ENCODE results near the gene KCNJ3. TPM values are rescaled to one million over a fixed set of nuclear protein-coding genes. Genes with fewer than 3 reads are reported as not detected.

KCNJ3 gene
- total RNA-seq, 1 experiment from 2014 or later = not detected

DNA sequence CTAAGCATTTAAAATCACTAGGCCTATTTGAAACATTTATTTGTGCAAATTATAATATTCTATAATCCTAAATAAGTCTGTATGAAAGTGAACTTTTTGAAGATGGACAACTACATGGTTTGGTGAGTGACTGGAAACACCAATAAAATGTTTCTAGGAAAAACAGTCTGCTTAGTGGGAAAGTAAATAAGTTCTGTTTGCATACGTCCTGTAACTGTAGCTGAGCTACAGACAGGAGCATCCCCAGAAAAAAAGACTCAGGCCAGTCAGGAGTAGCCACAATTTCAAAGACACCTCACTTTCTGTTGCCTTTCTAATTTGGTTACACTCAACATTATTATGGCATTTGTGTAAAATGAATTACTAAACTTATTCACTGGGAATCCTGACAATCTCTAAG lies 28.4 kb upstream of the KCNJ3 start:
- H3K27ac ChIP-seq (ENCODE audit: low read depth, low read length) = no peak overlapping the region
- POLR2A ChIA-PET = no interaction called here
- no peak overlapping the region for H3K4me3 ChIP-seq (replicated peaks in 1 of 2; ENCODE audit: low read depth in 1 of 2, low read length in 2 of 2)
- DNase-seq (ENCODE audit: low read depth, low spot score) (no peak), ATAC-seq (no peak)
- no peaks in the 10 kb centered on the region for H3K9me2 ChIP-seq (ENCODE audit: insufficient read depth)
- no peak overlapping the region for H3K4me2 ChIP-seq (ENCODE audit: low read length)
- H3K79me2 ChIP-seq (ENCODE audit: insufficient read depth, low read length) = no peaks in the 10 kb centered on the region
- H3K36me3 ChIP-seq (ENCODE audit: control insufficient read depth in 1 of 2, insufficient read depth in 2 of 2, low read length in 2 of 2) = no peaks in the 10 kb centered on the region
- no peaks in the 10 kb centered on the region for H3K9me3 ChIP-seq (ENCODE audit: control insufficient read depth in 1 of 2, insufficient read depth in 1 of 2, low read depth in 1 of 2, low read length in 2 of 2)
- intact Hi-C loops (cut with micrococcal nuclease) = no loop called here
- H2AFZ ChIP-seq (ENCODE audit: low read depth, low read length, poor library complexity, severe bottlenecking) = no peak overlapping the region
- H3K27me3 ChIP-seq (ENCODE audit: insufficient read depth, low read length) = no peaks in the 10 kb centered on the region
- H4K20me1 ChIP-seq (ENCODE audit: insufficient read depth) = no peaks in the 10 kb centered on the region
- CTCF ChIA-PET = no interaction called here
- RAD21 ChIA-PET (ENCODE audit: low non-redundant PET in 1 of 2, low total read pairs in 2 of 2, uncharacterized antibody in 2 of 2, unreplicated experiment in 2 of 2) = no interaction called here
- no peaks in the 10 kb centered on the region for H3K4me1 ChIP-seq (ENCODE audit: control insufficient read depth in 1 of 2, insufficient read depth in 2 of 2, low read length in 2 of 2)
- no TSS peak for BruUV-seq (replicated peaks)
- TF ChIP-seq, protein P1, sequence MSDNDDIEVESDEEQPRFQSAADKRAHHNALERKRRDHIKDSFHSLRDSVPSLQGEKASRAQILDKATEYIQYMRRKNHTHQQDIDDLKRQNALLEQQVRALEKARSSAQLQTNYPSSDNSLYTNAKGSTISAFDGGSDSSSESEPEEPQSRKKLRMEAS (IDR thresholded peaks at IDR 0.05) = no peak
- TF ChIP-seq EZH2 (IDR thresholded peaks at IDR 0.05) = no peak
- no peak for TF ChIP-seq ELF1 (IDR thresholded peaks at IDR 0.05; ENCODE audit: borderline replicate concordance, low read depth)
- no peak for TF ChIP-seq CBX3 (IDR thresholded peaks at IDR 0.05; ENCODE audit: low read depth)
- TF ChIP-seq SIN3A (IDR thresholded peaks at IDR 0.05; ENCODE audit: low read depth) = no peak
- no peak for TF ChIP-seq POLR2A (IDR thresholded peaks at IDR 0.05; ENCODE audit: borderline replicate concordance, extremely low read depth, insufficient read depth, insufficient read length)
- no peak for TF ChIP-seq EGR1 (IDR thresholded peaks at IDR 0.05; ENCODE audit: low read depth)
- no peak for TF ChIP-seq ZFX (IDR thresholded peaks at IDR 0.05)
- no peak overlapping the region for H3K9ac ChIP-seq (ENCODE audit: low read length)

DNA sequence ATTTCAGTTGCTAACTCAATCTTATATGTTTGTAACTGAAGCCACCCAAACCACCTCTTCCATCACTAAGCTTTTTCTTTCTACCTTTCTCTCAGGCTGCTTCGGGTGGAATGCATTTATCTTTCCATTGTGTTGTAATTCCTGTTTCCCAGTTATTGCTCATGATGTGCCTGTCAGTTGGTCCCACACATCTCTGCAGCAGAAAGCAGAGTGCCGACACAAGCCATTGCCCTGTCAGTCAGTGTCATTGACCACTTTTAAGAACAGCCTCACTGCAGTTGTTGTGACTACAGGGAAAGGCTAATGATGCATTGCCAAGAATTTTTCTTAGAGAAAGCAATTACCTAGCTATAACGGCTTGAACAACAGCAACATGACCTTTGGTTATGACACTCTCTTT lies 24.8 kb upstream of the KCNJ3 start:
- Histone ChIP-seq H3K9ac (ENCODE audit: low read length) (no peak overlapping the region), H3K27me3 (ENCODE audit: insufficient read depth, low read length) (no peaks in the 10 kb centered on the region), H3K27ac (ENCODE audit: low read depth, low read length) (no peak overlapping the region), H3K36me3 (ENCODE audit: control insufficient read depth in 1 of 2, insufficient read depth in 2 of 2, low read length in 2 of 2) (no peaks in the 10 kb centered on the region), H2AFZ (ENCODE audit: low read depth, low read length, poor library complexity, severe bottlenecking) (no peak overlapping the region), H3K9me3 (ENCODE audit: control insufficient read depth in 1 of 2, insufficient read depth in 1 of 2, low read depth in 1 of 2, low read length in 2 of 2) (no peaks in the 10 kb centered on the region), H3K9me2 (ENCODE audit: insufficient read depth) (no peaks in the 10 kb centered on the region), H4K20me1 (ENCODE audit: insufficient read depth) (no peaks in the 10 kb centered on the region), H3K79me2 (ENCODE audit: insufficient read depth, low read length) (no peaks in the 10 kb centered on the region), H3K4me2 (ENCODE audit: low read length) (no peak overlapping the region), H3K4me1 (ENCODE audit: control insufficient read depth in 1 of 2, insufficient read depth in 2 of 2, low read length in 2 of 2) (no peaks in the 10 kb centered on the region), H3K4me3 (replicated peaks in 1 of 2; ENCODE audit: low read depth in 1 of 2, low read length in 2 of 2) (no peak overlapping the region)
- ChIA-PET CTCF (no interaction called here), RAD21 (ENCODE audit: low non-redundant PET in 1 of 2, low total read pairs in 2 of 2, uncharacterized antibody in 2 of 2, unreplicated experiment in 2 of 2) (no interaction called here), POLR2A (no interaction called here)
- intact Hi-C loops (cut with micrococcal nuclease) = no loop called here
- BruUV-seq (replicated peaks) = no TSS peak
- no peak for DNase-seq (ENCODE audit: low read depth, low spot score)
- TF ChIP-seq ZFX (IDR thresholded peaks at IDR 0.05) = no peak
- no peak for TF ChIP-seq RAD21 (IDR thresholded peaks at IDR 0.05; ENCODE audit: low read depth)
- no peak for TF ChIP-seq SRF (IDR thresholded peaks at IDR 0.05; ENCODE audit: low read depth)
- TF ChIP-seq CBX3 (IDR thresholded peaks at IDR 0.05; ENCODE audit: low read depth) = no peak
- no peak for TF ChIP-seq TCF7L2 (IDR thresholded peaks at IDR 0.05; ENCODE audit: borderline replicate concordance, extremely low read depth, insufficient read depth, insufficient read length)
- TF ChIP-seq, protein P2, sequence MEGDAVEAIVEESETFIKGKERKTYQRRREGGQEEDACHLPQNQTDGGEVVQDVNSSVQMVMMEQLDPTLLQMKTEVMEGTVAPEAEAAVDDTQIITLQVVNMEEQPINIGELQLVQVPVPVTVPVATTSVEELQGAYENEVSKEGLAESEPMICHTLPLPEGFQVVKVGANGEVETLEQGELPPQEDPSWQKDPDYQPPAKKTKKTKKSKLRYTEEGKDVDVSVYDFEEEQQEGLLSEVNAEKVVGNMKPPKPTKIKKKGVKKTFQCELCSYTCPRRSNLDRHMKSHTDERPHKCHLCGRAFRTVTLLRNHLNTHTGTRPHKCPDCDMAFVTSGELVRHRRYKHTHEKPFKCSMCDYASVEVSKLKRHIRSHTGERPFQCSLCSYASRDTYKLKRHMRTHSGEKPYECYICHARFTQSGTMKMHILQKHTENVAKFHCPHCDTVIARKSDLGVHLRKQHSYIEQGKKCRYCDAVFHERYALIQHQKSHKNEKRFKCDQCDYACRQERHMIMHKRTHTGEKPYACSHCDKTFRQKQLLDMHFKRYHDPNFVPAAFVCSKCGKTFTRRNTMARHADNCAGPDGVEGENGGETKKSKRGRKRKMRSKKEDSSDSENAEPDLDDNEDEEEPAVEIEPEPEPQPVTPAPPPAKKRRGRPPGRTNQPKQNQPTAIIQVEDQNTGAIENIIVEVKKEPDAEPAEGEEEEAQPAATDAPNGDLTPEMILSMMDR (IDR thresholded peaks at IDR 0.05 in 2 of 3, conservative IDR thresholded peaks at IDR 0.05 in 1 of 3; ENCODE audit: borderline replicate concordance in 1 of 3, insufficient read depth in 1 of 3, low read depth in 2 of 3, low read length in 2 of 3) = no peak
- TF ChIP-seq ELF1 (IDR thresholded peaks at IDR 0.05; ENCODE audit: borderline replicate concordance, low read depth) = no peak
- TF ChIP-seq JUND (IDR thresholded peaks at IDR 0.05) = no peak
- TF ChIP-seq, protein P1 (IDR thresholded peaks at IDR 0.05) = no peak
- no peak for ATAC-seq
